GM23338 (cell line): ENCODE data around the gene NFATC1. TPM values are rescaled to one million over a fixed set of nuclear protein-coding genes. Genes with fewer than 3 reads are reported as not detected.

ENCODE experiments used
- ATAC-seq: fragments of 200-7000 bp; cut with Tn5 transposase; 3 replicates; pipeline ENCODE4 v1.9.1; 2020
- DNase-seq: peaks from one replicate; pipeline ENCODE4 v3.0.0-alpha.2; 2015; ENCODE audit warnings: low spot score
- H2AFZ ChIP-seq: fragments of 200-600 bp; sonication (generic); 2 replicates; pipeline ENCODE4 v1.8.0; 2016; ENCODE audit warnings: antibody characterized with exemption, mild to moderate bottlenecking, moderate library complexity
- H3F3A ChIP-seq: fragments of 200-600 bp; sonication (generic); replicated peaks from 2 replicates; pipeline ENCODE4 v1.8.0; 2017; ENCODE audit warnings: antibody characterized with exemption, mixed run types, low read depth
- H3K27ac ChIP-seq: fragments of 200-600 bp; sonication (generic); 2 replicates; pipeline ENCODE4 v1.6.1; 2016; ENCODE audit warnings: low read depth
- H3K27me3 ChIP-seq: fragments of 200-600 bp; sonication (generic); 2 replicates; pipeline ENCODE4 v1.8.0; 2016; ENCODE audit warnings: mild to moderate bottlenecking, mixed run types, moderate library complexity; ENCODE audit not compliant: insufficient read depth
- H3K36me3 ChIP-seq: fragments of 200-600 bp; sonication (generic); 2 replicates; pipeline ENCODE4 v1.8.0; 2016; ENCODE audit warnings: mild to moderate bottlenecking; ENCODE audit not compliant: insufficient read depth
- H3K4me1 ChIP-seq: fragments of 200-600 bp; sonication (generic); 2 replicates; pipeline ENCODE4 v1.8.0; 2016; ENCODE audit warnings: mild to moderate bottlenecking, moderate library complexity; ENCODE audit not compliant: insufficient read depth
- H3K4me2 ChIP-seq: fragments of 200-600 bp; sonication (generic); 2 replicates; pipeline ENCODE4 v1.7.1; 2017; ENCODE audit warnings: mixed run types
- H3K4me3 ChIP-seq: fragments of 200-600 bp; sonication (generic); 2 replicates; pipeline ENCODE4 v1.6.1; 2016; ENCODE audit warnings: mixed run types
- H3K79me2 ChIP-seq: fragments of 200-600 bp; sonication (generic); replicated peaks from 2 replicates; pipeline ENCODE4 v1.8.0; 2017; ENCODE audit warnings: mild to moderate bottlenecking; ENCODE audit not compliant: insufficient read depth
- H3K9me2 ChIP-seq: fragments of 200-600 bp; sonication (generic); 2 replicates; pipeline ENCODE4 v1.8.0; 2017; ENCODE audit not compliant: insufficient read depth
- H4K20me1 ChIP-seq: fragments of 200-600 bp; sonication (generic); replicated peaks from 2 replicates; pipeline ENCODE4 v1.8.0; 2017; ENCODE audit warnings: mild to moderate bottlenecking; ENCODE audit not compliant: insufficient read depth
- H3K27ac Mint-ChIP-seq: 2 replicates; pipeline ENCODE4 v1.8.0; 2020; ENCODE audit warnings: inconsistent platforms, mild to moderate bottlenecking, moderate library complexity, mixed read lengths
- H3K27me3 Mint-ChIP-seq: 3 replicates; pipeline ENCODE4 v1.8.0; 2022; ENCODE audit warnings: low read depth, mild to moderate bottlenecking, moderate library complexity, mixed read lengths, inconsistent platforms; ENCODE audit not compliant: insufficient read depth, poor library complexity
- H3K36me3 Mint-ChIP-seq: 3 replicates; pipeline ENCODE4 v1.8.0; 2021; ENCODE audit warnings: low read depth, mild to moderate bottlenecking, inconsistent platforms, moderate library complexity, mixed read lengths
- H3K4me1 Mint-ChIP-seq: 3 replicates; pipeline ENCODE4 v1.8.0; 2020; ENCODE audit warnings: mild to moderate bottlenecking, inconsistent platforms, mixed read lengths
- H3K4me3 Mint-ChIP-seq: 3 replicates; pipeline ENCODE4 v1.8.0; 2021; ENCODE audit warnings: moderate library complexity, mild to moderate bottlenecking, inconsistent platforms, mixed read lengths
- H3K9me3 Mint-ChIP-seq: 3 replicates; pipeline ENCODE4 v1.8.0; 2020; ENCODE audit warnings: moderate library complexity, mild to moderate bottlenecking, inconsistent platforms, mixed read lengths
- REST ChIP-seq: IDR thresholded peaks from one replicate; pipeline ENCODE4 v1.6.1; 2018; ENCODE audit warnings: antibody characterized with exemption; ENCODE audit not compliant: unreplicated experiment
- ZNF114 ChIP-seq: fragments of 250-450 bp; sonication (Bioruptor Pico); IDR thresholded peaks from 2 replicates; pipeline ENCODE4 v1.5.0; 2020; ENCODE audit warnings: mild to moderate bottlenecking, moderate library complexity
- polyA plus RNA-seq: library from polyadenylated mRNA; unstranded; fragments of >200 nt; fragmentation: Nextera tagmentation; extraction: Ambion mirVana; gene quantifications from 2 replicates; pipeline ENCODE4 v1.2.1, GENCODE V29; 2016
- total RNA-seq: library from RNA; depleted of rRNA; stranded (reverse); fragments of >200 nt; shearing (Covaris generic); gene quantifications from 2 replicates; pipeline ENCODE4 v1.2.3, GENCODE V29; 2014
- TF ChIP-seq, protein P1 (sequence below), 2 experiments: fragments of 200-600 bp in 1 of 2; sonication (generic) in 1 of 2; conservative IDR thresholded peaks; 2 replicates each; pipeline versions ENCODE4 v1.5.1 to v1.6.1; 2016 to 2017; ENCODE audit warnings: antibody characterized with exemption in 2 of 2, low read depth in 2 of 2, mild to moderate bottlenecking in 2 of 2, moderate library complexity in 1 of 2

The NFATC1 gene
- total and polyA plus RNA-seq, 2 experiments from 2014 or later: 3.9 to 6.4 TPM

DNA sequence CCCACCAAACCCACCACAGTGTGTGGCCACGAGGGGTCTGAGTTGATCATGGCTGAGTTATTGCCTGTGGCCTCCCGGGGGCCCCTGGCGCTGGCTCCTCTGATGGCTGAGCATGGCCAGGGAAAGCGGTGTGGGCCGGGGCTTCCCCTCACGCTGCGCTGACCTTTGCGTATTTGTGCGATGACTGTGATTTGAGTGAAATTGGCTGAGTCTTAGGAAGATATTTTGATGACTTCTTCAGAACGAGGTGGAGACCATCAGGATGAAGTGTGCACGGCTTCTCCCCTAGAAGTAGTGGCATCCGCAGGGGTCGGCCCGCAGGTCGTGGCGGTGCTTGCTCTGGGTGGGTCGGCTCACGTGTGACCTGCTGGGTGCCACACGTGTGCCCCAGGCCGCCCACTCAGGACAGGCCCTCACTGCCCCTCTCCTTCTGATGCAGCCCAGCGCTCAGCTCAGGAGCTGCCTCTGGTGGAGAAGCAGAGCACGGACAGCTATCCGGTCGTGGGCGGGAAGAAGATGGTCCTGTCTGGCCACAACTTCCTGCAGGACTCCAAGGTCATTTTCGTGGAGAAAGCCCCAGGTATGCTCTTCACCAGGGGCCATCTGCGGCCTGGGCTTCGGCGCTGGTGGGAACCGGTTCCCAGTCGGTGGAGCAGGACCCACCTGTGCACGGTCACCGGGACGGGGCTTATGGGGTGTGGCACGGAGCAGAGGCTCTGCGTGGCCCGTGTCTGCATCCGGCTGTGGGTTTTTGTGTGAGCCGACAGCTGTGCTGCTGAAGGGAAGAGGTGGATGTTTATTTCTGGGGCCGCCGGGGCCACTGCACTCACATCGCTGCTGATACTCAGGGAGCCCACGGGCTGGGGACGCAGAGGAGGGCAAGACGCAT lies 55.8 kb downstream of the NFATC1 start:
- no peak overlapping the region for H3K27ac ChIP-seq
- H3K4me3 Mint-ChIP-seq: no peak overlapping the region
- H3K36me3 ChIP-seq: no peaks in the 10 kb centered on the region
- H3K4me2 ChIP-seq: no peak overlapping the region
- no peaks in the 10 kb centered on the region for H3K36me3 Mint-ChIP-seq
- H3K9me3 Mint-ChIP-seq: no peaks in the 10 kb centered on the region
- no peak overlapping the region for H3K27ac Mint-ChIP-seq
- H3K4me1 ChIP-seq: no peaks in the 10 kb centered on the region
- TF ChIP-seq REST: no peak
- TF ChIP-seq, protein P1, sequence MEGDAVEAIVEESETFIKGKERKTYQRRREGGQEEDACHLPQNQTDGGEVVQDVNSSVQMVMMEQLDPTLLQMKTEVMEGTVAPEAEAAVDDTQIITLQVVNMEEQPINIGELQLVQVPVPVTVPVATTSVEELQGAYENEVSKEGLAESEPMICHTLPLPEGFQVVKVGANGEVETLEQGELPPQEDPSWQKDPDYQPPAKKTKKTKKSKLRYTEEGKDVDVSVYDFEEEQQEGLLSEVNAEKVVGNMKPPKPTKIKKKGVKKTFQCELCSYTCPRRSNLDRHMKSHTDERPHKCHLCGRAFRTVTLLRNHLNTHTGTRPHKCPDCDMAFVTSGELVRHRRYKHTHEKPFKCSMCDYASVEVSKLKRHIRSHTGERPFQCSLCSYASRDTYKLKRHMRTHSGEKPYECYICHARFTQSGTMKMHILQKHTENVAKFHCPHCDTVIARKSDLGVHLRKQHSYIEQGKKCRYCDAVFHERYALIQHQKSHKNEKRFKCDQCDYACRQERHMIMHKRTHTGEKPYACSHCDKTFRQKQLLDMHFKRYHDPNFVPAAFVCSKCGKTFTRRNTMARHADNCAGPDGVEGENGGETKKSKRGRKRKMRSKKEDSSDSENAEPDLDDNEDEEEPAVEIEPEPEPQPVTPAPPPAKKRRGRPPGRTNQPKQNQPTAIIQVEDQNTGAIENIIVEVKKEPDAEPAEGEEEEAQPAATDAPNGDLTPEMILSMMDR (conservative IDR thresholded peaks at IDR 0.05; ENCODE audit: low read depth in 2 of 2): peak in 1 of 2 experiments; percentile 28; a peak in 1 of 4 replicates
- ATAC-seq (no peak), DNase-seq (no peak)
- no peak overlapping the region for H2AFZ ChIP-seq
- H3K9me2 ChIP-seq: no peaks in the 10 kb centered on the region
- H3K4me1 Mint-ChIP-seq: peaks cover 4% of the 10 kb centered on the region; the same call in 2 of the 3 replicates
- H3K79me2 ChIP-seq: no peaks in the 10 kb centered on the region
- H3F3A ChIP-seq: no peaks in the 10 kb centered on the region
- H4K20me1 ChIP-seq: no peaks in the 10 kb centered on the region
- no peak overlapping the region for H3K4me3 ChIP-seq
- peaks cover 11% of the 10 kb centered on the region for H3K27me3 Mint-ChIP-seq
- no peaks in the 10 kb centered on the region for H3K27me3 ChIP-seq

GRCh38 chr18:79452190-79452990 lies 56.7 kb downstream of the NFATC1 start:
- H3F3A ChIP-seq: no peaks in the 10 kb centered on the region
- Mint-ChIP-seq H3K4me3 (no peak overlapping the region), H3K27ac (no peak overlapping the region), H3K9me3 (no peaks in the 10 kb centered on the region), H3K4me1 (no peaks in the 10 kb centered on the region), H3K27me3 (peaks cover 13% of the 10 kb centered on the region), H3K36me3 (no peaks in the 10 kb centered on the region)
- H4K20me1 ChIP-seq: no peaks in the 10 kb centered on the region
- no peak overlapping the region for H3K4me2 ChIP-seq
- H2AFZ ChIP-seq: no peak overlapping the region
- TF ChIP-seq ZNF114 (CRISPR knock-in tag): no peak
- no peak overlapping the region for H3K27ac ChIP-seq
- no peaks in the 10 kb centered on the region for H3K27me3 ChIP-seq
- no peak overlapping the region for H3K4me3 ChIP-seq
- no peaks in the 10 kb centered on the region for H3K9me2 ChIP-seq
- no peaks in the 10 kb centered on the region for H3K4me1 ChIP-seq
- ATAC-seq (no peak), DNase-seq (no peak)
- H3K79me2 ChIP-seq: no peaks in the 10 kb centered on the region
- H3K36me3 ChIP-seq: no peaks in the 10 kb centered on the region
